ENCODE measurements around the gene BRI3. TPM values are rescaled to one million over a fixed set of nuclear protein-coding genes. Genes with fewer than 3 reads are reported as not detected.

Gene BRI3
- total RNA-seq, 4 donors from 2014 or later: 11.2 to 36.2 (median 23.3) TPM

- H3K27ac ChIP-seq: peak overlapping the region in 2 of 4 donors; percentile 6 to 94
- peaks cover 41 to 62% (median 50%) of the 10 kb centered on the region in 3 donors for H3K4me1 ChIP-seq
- no peak overlapping the region for H3K4me3 ChIP-seq
- intact Hi-C loops (cut with DNase I): no loop called here
- H3K27me3 ChIP-seq: no peaks in the 10 kb centered on the region
- TF ChIP-seq CTCF (IDR thresholded peaks at IDR 0.05): no peak
- TF ChIP-seq POLR2A (IDR thresholded peaks at IDR 0.05): no peak
- no peak for DNase-seq
- peaks cover 9 to 62% (median 16%) of the 10 kb centered on the region in 3 donors for H3K36me3 ChIP-seq
- H3K9me3 ChIP-seq: no peaks in the 10 kb centered on the region
- 80 to 83% methylated on average over 1 of the region's 4 CpGs for WGBS, 2 donors
These were observed 7.9 kb downstream of the BRI3 start for GRCh38 chr7:98289333-98289875.

GRCh38 chr7:98291717-98292116, 10.2 kb downstream of the BRI3 start:
- intact Hi-C loops (cut with DNase I): no loop called here
- 75 to 80% methylated on average over 3 to 6 of the region's 7 CpGs for WGBS, 2 donors
- no peak for TF ChIP-seq CTCF (IDR thresholded peaks at IDR 0.05)
- TF ChIP-seq POLR2A (IDR thresholded peaks at IDR 0.05): no peak
- no peaks in the 10 kb centered on the region for H3K27me3 ChIP-seq
- no peak overlapping the region for H3K4me3 ChIP-seq
- no peaks in the 10 kb centered on the region for H3K9me3 ChIP-seq
- no peak overlapping the region for H3K27ac ChIP-seq
- no peak for DNase-seq
- peaks cover 26 to 62% (median 42%) of the 10 kb centered on the region in 3 donors for H3K4me1 ChIP-seq
- peaks cover 9 to 77% (median 16%) of the 10 kb centered on the region in 3 donors for H3K36me3 ChIP-seq

- Histone ChIP-seq H3K36me3 (peaks cover 9 to 89% (median 19%) of the 10 kb centered on the region in 3 donors), H3K27ac (no peak overlapping the region), H3K27me3 (no peaks in the 10 kb centered on the region), H3K4me3 (no peak overlapping the region), H3K4me1 (peaks cover 10 to 56% (median 27%) of the 10 kb centered on the region in 3 donors), H3K9me3 (no peaks in the 10 kb centered on the region)
- no peak for DNase-seq
- TF ChIP-seq CTCF (IDR thresholded peaks at IDR 0.05) (no peak), POLR2A (IDR thresholded peaks at IDR 0.05) (no peak)
- intact Hi-C loops (cut with DNase I): no loop called here
- 75 to 81% methylated on average over 11 to 14 of the region's 17 CpGs for WGBS, 2 donors
These were observed 11.8 kb downstream of the BRI3 start for GRCh38 chr7:98293265-98293664.

GRCh38 chr7:98293746-98294145, 12.3 kb downstream of the BRI3 start:
- no peak for DNase-seq
- TF ChIP-seq CTCF (IDR thresholded peaks at IDR 0.05): no peak
- TF ChIP-seq POLR2A (IDR thresholded peaks at IDR 0.05): no peak
- Histone ChIP-seq H3K9me3 (no peaks in the 10 kb centered on the region), H3K27me3 (no peaks in the 10 kb centered on the region), H3K36me3 (peaks cover 9 to 86% (median 19%) of the 10 kb centered on the region in 3 donors), H3K4me1 (peaks cover 7 to 51% (median 22%) of the 10 kb centered on the region in 3 donors), H3K4me3 (no peak overlapping the region), H3K27ac (peak overlapping the region in 1 of 4 donors; percentile 81)
- WGBS, 2 donors: 84 to 88% methylated on average over 7 to 10 of the region's 13 CpGs
- intact Hi-C loops (cut with DNase I): no loop called here

- peaks cover 9 to 86% (median 19%) of the 10 kb centered on the region in 3 donors for H3K36me3 ChIP-seq
- peak overlapping the region in 2 of 4 donors; percentile 80 to 81 for H3K27ac ChIP-seq
- H3K9me3 ChIP-seq: no peaks in the 10 kb centered on the region
- peaks cover 7 to 46% (median 18%) of the 10 kb centered on the region in 3 donors for H3K4me1 ChIP-seq
- intact Hi-C loops (cut with DNase I): no loop called here
- H3K27me3 ChIP-seq: no peaks in the 10 kb centered on the region
- no peak overlapping the region for H3K4me3 ChIP-seq
- no peak for DNase-seq
- 76 to 77% methylated on average over 14 to 15 of the region's 15 CpGs for WGBS, 2 donors
- TF ChIP-seq POLR2A (IDR thresholded peaks at IDR 0.05) (no peak), CTCF (IDR thresholded peaks at IDR 0.05) (no peak)
These were observed 12.8 kb downstream of the BRI3 start for GRCh38 chr7:98294326-98294725.
